ENCODE measurements around the gene JOSD1. TPM values are rescaled to one million over a fixed set of nuclear protein-coding genes. Genes with fewer than 3 reads are reported as not detected.

Gene JOSD1
- total and polyA plus RNA-seq, 10 of the 15 experiments (the other 5 are each of a cell fraction or from before 2014, with no cell fraction given), result 6.2 to 54.6 (median 40.5) TPM

DNA sequence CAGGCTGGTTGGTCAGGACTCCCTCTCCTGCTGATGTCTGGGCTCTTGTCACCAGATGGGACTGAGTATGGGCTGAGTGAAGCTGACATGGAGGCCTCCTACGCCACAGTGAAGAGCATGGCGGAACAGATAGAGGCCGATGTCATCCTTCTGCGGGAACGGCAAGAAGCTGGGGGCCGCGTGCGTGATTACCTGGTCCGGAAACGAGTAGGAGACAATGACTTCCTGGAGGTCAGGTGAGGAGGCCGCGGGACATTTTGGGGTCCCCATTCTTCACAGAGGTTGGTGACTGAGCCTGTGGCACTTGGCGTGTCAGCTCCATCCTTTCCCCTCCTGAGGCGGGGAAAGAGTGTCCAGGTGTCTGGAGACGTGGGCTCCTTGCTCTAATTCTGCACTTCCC, 15.1 kb upstream of the JOSD1 start:
- FAIRE-seq, result no peak
- in situ Hi-C loops (cut with MboI) (no loop called here), intact Hi-C loops (cut with micrococcal nuclease; ENCODE audit: unreplicated experiment) (no loop called here)
- H3K79me2 ChIP-seq (ENCODE audit: control insufficient read depth, insufficient read depth, low read length), result peaks cover 39% of the 10 kb centered on the region
- no peaks in the 10 kb centered on the region for H3K27me3 ChIP-seq (replicated peaks in 1 of 2; ENCODE audit: control insufficient read depth in 2 of 2, insufficient read depth in 2 of 2, low read length in 1 of 2)
- RAD21 ChIA-PET (ENCODE audit: unreplicated experiment), result no interaction called here
- POLR2A ChIA-PET, result interaction anchor here (0.5 kb wide), 1 partner anchor 12 kb away, joined by 3 read pairs; no protein-coding TSS in a partner anchor
- no peak overlapping the region for H2AFZ ChIP-seq (ENCODE audit: control insufficient read depth, low read depth, low read length)
- no peak for DNase-seq (ENCODE audit: low read depth, low spot score)
- H3K4me1 ChIP-seq (ENCODE audit: control insufficient read depth, insufficient read depth, low read length), result no peaks in the 10 kb centered on the region; the same call in 1 of the 2 replicates
- SMC1A ChIA-PET (ENCODE audit: uncharacterized antibody, unreplicated experiment), result interaction anchor here (1.1 kb wide), 1 partner anchor 9 kb away, joined by 4 read pairs; no protein-coding TSS in a partner anchor
- H4K20me1 ChIP-seq (ENCODE audit: control insufficient read depth, insufficient read depth), result peaks cover 12% of the 10 kb centered on the region
- H3K4me2 ChIP-seq (ENCODE audit: control insufficient read depth, insufficient read depth), result no peak overlapping the region
- CTCF ChIA-PET, result interaction anchor here (2.6 kb wide), 1 partner anchor 9 kb away, joined by 7 read pairs; no protein-coding TSS in a partner anchor
- no peak overlapping the region for H3K9ac ChIP-seq (ENCODE audit: control insufficient read depth, insufficient read depth, low read length)
- TF ChIP-seq POLR2A (IDR thresholded peaks at IDR 0.05; ENCODE audit: low read depth, low read length), result no peak
- TF ChIP-seq RBBP5 (conservative IDR thresholded peaks at IDR 0.05), result no peak
- TF ChIP-seq RFX5 (IDR thresholded peaks at IDR 0.05; ENCODE audit: low read depth, low read length), result no peak
- TF ChIP-seq, protein P1, sequence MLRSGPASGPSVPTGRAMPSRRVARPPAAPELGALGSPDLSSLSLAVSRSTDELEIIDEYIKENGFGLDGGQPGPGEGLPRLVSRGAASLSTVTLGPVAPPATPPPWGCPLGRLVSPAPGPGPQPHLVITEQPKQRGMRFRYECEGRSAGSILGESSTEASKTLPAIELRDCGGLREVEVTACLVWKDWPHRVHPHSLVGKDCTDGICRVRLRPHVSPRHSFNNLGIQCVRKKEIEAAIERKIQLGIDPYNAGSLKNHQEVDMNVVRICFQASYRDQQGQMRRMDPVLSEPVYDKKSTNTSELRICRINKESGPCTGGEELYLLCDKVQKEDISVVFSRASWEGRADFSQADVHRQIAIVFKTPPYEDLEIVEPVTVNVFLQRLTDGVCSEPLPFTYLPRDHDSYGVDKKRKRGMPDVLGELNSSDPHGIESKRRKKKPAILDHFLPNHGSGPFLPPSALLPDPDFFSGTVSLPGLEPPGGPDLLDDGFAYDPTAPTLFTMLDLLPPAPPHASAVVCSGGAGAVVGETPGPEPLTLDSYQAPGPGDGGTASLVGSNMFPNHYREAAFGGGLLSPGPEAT (IDR thresholded peaks at IDR 0.05; ENCODE audit: low read depth), result no peak
- TF ChIP-seq ZNF24 (IDR thresholded peaks at IDR 0.05), result no peak
- no peak overlapping the region for H3K27ac ChIP-seq (ENCODE audit: control insufficient read depth, insufficient read depth)
- H3K4me3 ChIP-seq, result no peak overlapping the region
- H3K36me3 ChIP-seq (ENCODE audit: control insufficient read depth in 2 of 2, insufficient read depth in 2 of 2, low read length in 1 of 2), result peaks cover 26 to 36% of the 10 kb centered on the region in 2 experiments
- BruUV-seq (replicated peaks), result no TSS peak
- no peak for ATAC-seq
- H3K9me3 ChIP-seq (replicated peaks; ENCODE audit: control insufficient read depth, insufficient read depth, low read length), result no peaks in the 10 kb centered on the region
- 96% methylated on average over 15 of the region's 15 CpGs for WGBS (ENCODE audit: insufficient coverage, insufficient replicate concordance, low lambda C conversion rate, missing lambda C conversion rate)

DNA sequence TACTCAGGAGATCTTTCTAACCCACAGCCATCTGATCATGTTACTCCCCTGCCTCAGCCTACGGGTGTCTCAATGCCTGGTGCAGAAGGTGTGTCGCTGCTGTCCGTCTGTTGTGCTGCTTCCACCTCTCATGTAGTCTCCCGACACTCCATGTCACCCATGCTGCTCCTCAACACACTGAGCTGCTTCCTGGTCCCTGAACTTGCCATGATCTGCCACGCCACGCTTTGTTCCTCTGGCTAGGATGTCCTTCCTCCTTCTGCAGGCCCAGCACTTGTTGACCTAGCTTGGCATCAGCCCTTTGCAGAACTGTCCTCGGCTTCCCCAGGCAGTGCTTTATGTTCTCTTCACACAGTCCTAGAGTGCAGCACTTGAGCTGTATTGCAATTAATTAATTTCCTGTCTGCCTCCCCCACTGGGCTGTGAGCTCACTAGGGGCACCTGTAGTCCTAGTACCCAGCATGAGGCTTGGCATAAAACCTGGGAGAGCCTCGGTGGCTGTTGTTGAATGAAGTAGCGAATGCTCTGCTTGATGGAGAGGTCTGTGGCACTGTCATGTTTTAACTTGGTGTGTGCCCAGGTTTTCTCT, 14.5 kb upstream of the JOSD1 start:
- ChIA-PET CTCF (interaction anchor here (2.6 kb wide), 1 partner anchor 10 kb away, joined by 7 read pairs; no protein-coding TSS in a partner anchor), SMC1A (ENCODE audit: uncharacterized antibody, unreplicated experiment) (interaction anchor here (1.1 kb wide), 1 partner anchor 10 kb away, joined by 4 read pairs; no protein-coding TSS in a partner anchor), RAD21 (ENCODE audit: unreplicated experiment) (interaction anchor here (1.2 kb wide), 1 partner anchor 16 kb away, joined by 3 read pairs; no protein-coding TSS in a partner anchor), POLR2A (interaction anchor here (1.0 to 1.1 kb wide), 2 partner anchors 16 to 18 kb away, joined by 3 to 5 read pairs; no protein-coding TSS in a partner anchor)
- Histone ChIP-seq H2AFZ (ENCODE audit: control insufficient read depth, low read depth, low read length) (no peak overlapping the region), H3K9me3 (replicated peaks; ENCODE audit: control insufficient read depth, insufficient read depth, low read length) (no peaks in the 10 kb centered on the region), H3K4me3 (no peak overlapping the region), H3K79me2 (ENCODE audit: control insufficient read depth, insufficient read depth, low read length) (peaks cover 45% of the 10 kb centered on the region), H3K9ac (ENCODE audit: control insufficient read depth, insufficient read depth, low read length) (no peak overlapping the region), H3K27me3 (replicated peaks in 1 of 2; ENCODE audit: control insufficient read depth in 2 of 2, insufficient read depth in 2 of 2, low read length in 1 of 2) (no peaks in the 10 kb centered on the region), H4K20me1 (ENCODE audit: control insufficient read depth, insufficient read depth) (peaks cover 12% of the 10 kb centered on the region), H3K27ac (ENCODE audit: control insufficient read depth, insufficient read depth) (no peak overlapping the region), H3K4me2 (ENCODE audit: control insufficient read depth, insufficient read depth) (no peak overlapping the region), H3K36me3 (ENCODE audit: control insufficient read depth in 2 of 2, insufficient read depth in 2 of 2, low read length in 1 of 2) (peaks cover 26 to 31% of the 10 kb centered on the region in 2 experiments), H3K4me1 (ENCODE audit: control insufficient read depth, insufficient read depth, low read length) (no peaks in the 10 kb centered on the region; the same call in 1 of the 2 replicates)
- ATAC-seq (no peak), FAIRE-seq (no peak), DNase-seq (ENCODE audit: low read depth, low spot score) (no peak)
- 87% methylated on average over 9 of the region's 9 CpGs for WGBS (ENCODE audit: insufficient coverage, insufficient replicate concordance, low lambda C conversion rate, missing lambda C conversion rate)
- BruUV-seq (replicated peaks), result no TSS peak
- in situ Hi-C loops (cut with MboI), result no loop called here
- intact Hi-C loops (cut with micrococcal nuclease; ENCODE audit: unreplicated experiment), result no loop called here
- no peak for TF ChIP-seq EED (IDR thresholded peaks at IDR 0.05; ENCODE audit: low read depth)
- TF ChIP-seq RAD51 (IDR thresholded peaks at IDR 0.05), result no peak
- no peak for TF ChIP-seq MYB (IDR thresholded peaks at IDR 0.05; ENCODE audit: borderline replicate concordance, low read depth, low read length)
- TF ChIP-seq, protein P2, sequence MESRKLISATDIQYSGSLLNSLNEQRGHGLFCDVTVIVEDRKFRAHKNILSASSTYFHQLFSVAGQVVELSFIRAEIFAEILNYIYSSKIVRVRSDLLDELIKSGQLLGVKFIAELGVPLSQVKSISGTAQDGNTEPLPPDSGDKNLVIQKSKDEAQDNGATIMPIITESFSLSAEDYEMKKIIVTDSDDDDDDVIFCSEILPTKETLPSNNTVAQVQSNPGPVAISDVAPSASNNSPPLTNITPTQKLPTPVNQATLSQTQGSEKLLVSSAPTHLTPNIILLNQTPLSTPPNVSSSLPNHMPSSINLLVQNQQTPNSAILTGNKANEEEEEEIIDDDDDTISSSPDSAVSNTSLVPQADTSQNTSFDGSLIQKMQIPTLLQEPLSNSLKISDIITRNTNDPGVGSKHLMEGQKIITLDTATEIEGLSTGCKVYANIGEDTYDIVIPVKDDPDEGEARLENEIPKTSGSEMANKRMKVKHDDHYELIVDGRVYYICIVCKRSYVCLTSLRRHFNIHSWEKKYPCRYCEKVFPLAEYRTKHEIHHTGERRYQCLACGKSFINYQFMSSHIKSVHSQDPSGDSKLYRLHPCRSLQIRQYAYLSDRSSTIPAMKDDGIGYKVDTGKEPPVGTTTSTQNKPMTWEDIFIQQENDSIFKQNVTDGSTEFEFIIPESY (IDR thresholded peaks at IDR 0.05), result no peak
- no peak for TF ChIP-seq BHLHE40 (IDR thresholded peaks at IDR 0.05; ENCODE audit: borderline replicate concordance in 1 of 2, low read depth in 2 of 2, low read length in 1 of 2)
- no peak for TF ChIP-seq BRCA1 (IDR thresholded peaks at IDR 0.05; ENCODE audit: low read depth, low read length)
- TF ChIP-seq EZH2 (IDR thresholded peaks at IDR 0.05; ENCODE audit: borderline replicate concordance, control insufficient read depth, low read depth, low read length), result no peak
- TF ChIP-seq, protein P3, sequence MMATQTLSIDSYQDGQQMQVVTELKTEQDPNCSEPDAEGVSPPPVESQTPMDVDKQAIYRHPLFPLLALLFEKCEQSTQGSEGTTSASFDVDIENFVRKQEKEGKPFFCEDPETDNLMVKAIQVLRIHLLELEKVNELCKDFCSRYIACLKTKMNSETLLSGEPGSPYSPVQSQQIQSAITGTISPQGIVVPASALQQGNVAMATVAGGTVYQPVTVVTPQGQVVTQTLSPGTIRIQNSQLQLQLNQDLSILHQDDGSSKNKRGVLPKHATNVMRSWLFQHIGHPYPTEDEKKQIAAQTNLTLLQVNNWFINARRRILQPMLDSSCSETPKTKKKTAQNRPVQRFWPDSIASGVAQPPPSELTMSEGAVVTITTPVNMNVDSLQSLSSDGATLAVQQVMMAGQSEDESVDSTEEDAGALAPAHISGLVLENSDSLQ (IDR thresholded peaks at IDR 0.05), result no peak
- no peak for TF ChIP-seq ZNF24 (IDR thresholded peaks at IDR 0.05)
